ENCODE results near the gene OCA2.
"Not testable (repeated sequence)": the region's sequence is repeated elsewhere in the genome, so short reads cannot be mapped to it uniquely, and the experiment has no call there.

GRCh38 chr15:27848936-27849335 is 250.2 kb downstream of the OCA2 start:
- TF ChIP-seq CTCF (IDR thresholded peaks at IDR 0.05; ENCODE audit: low read length); EZH2 (IDR thresholded peaks at IDR 0.05; ENCODE audit: borderline replicate concordance, low read length): not testable (repeated sequence)
